K562 (cell line): Measurements from ENCODE around the gene CRIM1.

Experiments used
- CC2D1A ChIP-seq: fragments of 450-650 bp; IDR thresholded peaks from 2 replicates; pipeline ENCODE4 v1.6.1; 2017; ENCODE audit warnings: mild to moderate bottlenecking
- EZH2 ChIP-seq: IDR thresholded peaks from 2 replicates; pipeline ENCODE4 v1.6.1; 2012; ENCODE audit warnings: low read depth, mild to moderate bottlenecking, inconsistent platforms, low read length, borderline replicate concordance
- JUN ChIP-seq, 2 experiments: sonication (generic) in 1 of 2; formaldehyde crosslinking in 1 of 2; IDR thresholded peaks; 2 replicates each; pipeline versions ENCODE4 v1.6.1 to v1.8.0; 2012 to 2022; ENCODE audit warnings: borderline replicate concordance in 2 of 2, mild to moderate bottlenecking in 2 of 2, improper control_type of control experiment in 1 of 2, low read depth in 1 of 2, low read length in 1 of 2, missing genetic modification reagents in 1 of 2
- LARP7 ChIP-seq: fragments of 450-650 bp; IDR thresholded peaks from 2 replicates; pipeline ENCODE4 v1.6.1; 2016
- NRF1 ChIP-seq, 2 experiments: fragments of 450-650 bp; IDR thresholded peaks in 1 of 2; conservative IDR thresholded peaks in 1 of 2; 2 replicates each; pipeline ENCODE4 v1.6.1; 2014; ENCODE audit warnings: mild to moderate bottlenecking in 2 of 2
- POLR2AphosphoS2 ChIP-seq: IDR thresholded peaks from 2 replicates; pipeline ENCODE4 v1.6.1; 2012; ENCODE audit warnings: low read length, improper control_type of control experiment
- SIN3A ChIP-seq, 2 experiments: fragments of 150-350 bp in 1 of 2; IDR thresholded peaks; 2 replicates each; pipeline ENCODE4 v1.6.1; 2011 to 2016; ENCODE audit warnings: borderline replicate concordance in 2 of 2, low read depth in 2 of 2, low read length in 2 of 2, mild to moderate bottlenecking in 2 of 2, moderate library complexity in 2 of 2; ENCODE audit not compliant: control insufficient read depth in 1 of 2
- TBL1XR1 ChIP-seq, 2 experiments: IDR thresholded peaks; 2 replicates each; pipeline ENCODE4 v1.6.1; 2012; ENCODE audit warnings: improper control_type of control experiment in 2 of 2, low read length in 2 of 2, mild to moderate bottlenecking in 1 of 2
- ZNF583 ChIP-seq: fragments of 250-450 bp; sonication (Bioruptor Pico); IDR thresholded peaks from 2 replicates; pipeline ENCODE4 v1.4.0; 2020
- ZNF76 ChIP-seq: fragments of 250-450 bp; sonication (Bioruptor Pico); IDR thresholded peaks from 2 replicates; pipeline ENCODE4 v1.4.0; 2020; ENCODE audit warnings: mild to moderate bottlenecking, moderate library complexity, borderline replicate concordance

DNA sequence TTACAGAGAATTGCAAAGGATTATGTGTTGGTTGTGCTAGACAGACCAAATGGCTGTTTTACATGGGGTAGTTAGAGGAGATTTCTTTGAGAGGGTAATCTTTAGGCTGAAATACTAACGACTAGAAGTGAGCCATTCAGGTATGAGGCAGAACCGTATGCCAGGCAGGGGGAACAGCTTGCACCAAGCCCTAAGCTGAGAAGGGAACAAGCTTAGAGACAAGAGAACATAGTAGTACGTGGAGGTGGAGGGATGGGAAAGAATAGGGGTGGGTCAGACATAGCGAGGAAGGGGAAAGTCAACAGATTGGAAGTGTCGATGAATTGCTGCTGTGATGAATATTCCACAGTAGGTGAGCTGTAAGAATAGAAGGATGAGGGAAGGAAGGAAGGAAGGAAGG is 20.0 kb upstream of the CRIM1 start:
- no peak for TF ChIP-seq SIN3A (IDR thresholded peaks at IDR 0.05; ENCODE audit: borderline replicate concordance in 2 of 2, control insufficient read depth in 1 of 2, low read depth in 2 of 2, low read length in 2 of 2)
- TF ChIP-seq JUN (IDR thresholded peaks at IDR 0.05; ENCODE audit: borderline replicate concordance, low read depth, low read length): no peak
- TF ChIP-seq JUN (CRISPR knock-in tag; IDR thresholded peaks at IDR 0.05; ENCODE audit: borderline replicate concordance): no peak
- no peak for TF ChIP-seq NRF1 (conservative IDR thresholded peaks at IDR 0.05 in 1 of 2, IDR thresholded peaks at IDR 0.05 in 1 of 2)
- no peak for TF ChIP-seq ZNF583 (CRISPR knock-in tag)
- no peak for TF ChIP-seq POLR2AphosphoS2
- TF ChIP-seq CC2D1A: no peak
- TF ChIP-seq LARP7: no peak
- TF ChIP-seq TBL1XR1 (IDR thresholded peaks at IDR 0.05; ENCODE audit: low read length in 2 of 2): no peak
- TF ChIP-seq EZH2: no peak
- no peak for TF ChIP-seq ZNF76 (CRISPR knock-in tag)
